Epidermal melanocyte (primary cell): ENCODE results near the gene SREK1IP1.

Experiments
- DNase-seq: peaks from one replicate; pipeline ENCODE4 v3.0.0; 2011; ENCODE audit warnings: low spot score; ENCODE audit not compliant: insufficient read length

Gene SREK1IP1

GRCh38 chr5:64688391-64688790 lies 80.1 kb downstream of the SREK1IP1 start:
- no peak for DNase-seq

GRCh38 chr5:64685866-64686265 lies 82.6 kb downstream of the SREK1IP1 start:
- no peak for DNase-seq

- no peak for DNase-seq
Observed at GRCh38 chr5:64682608-64683007, 85.9 kb downstream of the SREK1IP1 start.

- DNase-seq = no peak
Observed at GRCh38 chr5:64680289-64680688, 88.2 kb downstream of the SREK1IP1 start.

- DNase-seq = no peak
Observed at GRCh38 chr5:64678374-64678773, 90.1 kb downstream of the SREK1IP1 start.

GRCh38 chr5:64671678-64672077 lies 96.8 kb downstream of the SREK1IP1 start:
- DNase-seq = no peak

- DNase-seq = no peak
Observed at GRCh38 chr5:64670277-64670676, 98.2 kb downstream of the SREK1IP1 start.
